Pons (tissue), 1 donor: ENCODE data around the gene CCDC192.

Source experiments
- DNase-seq: peaks from one replicate; pipeline ENCODE4 v3.0.0-alpha.2; 2016; ENCODE audit warnings: low spot score

CCDC192 gene

DNA sequence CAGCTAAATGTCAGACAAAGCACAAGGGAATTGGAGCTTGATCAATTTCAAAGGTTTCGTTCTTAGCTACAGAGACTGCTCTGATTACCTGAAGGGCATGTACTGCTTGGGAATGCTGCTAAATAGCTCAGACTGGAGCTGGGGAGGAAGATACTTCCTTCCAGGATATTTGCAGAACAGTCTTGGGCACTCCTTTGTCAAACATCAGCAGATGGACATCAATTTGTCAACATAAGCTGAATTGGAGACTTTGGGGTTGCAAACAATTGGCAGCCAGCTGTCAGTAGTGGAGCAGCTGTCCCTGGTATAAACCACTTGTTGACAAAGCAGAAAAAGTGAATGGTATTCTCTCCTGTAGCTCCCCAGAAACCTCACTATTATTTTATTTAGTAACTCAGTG, 182.0 kb downstream of the CCDC192 start:
- DNase-seq, result peak; percentile 48

- no peak for DNase-seq
Observed at GRCh38 chr5:127886081-127886480, 182.9 kb downstream of the CCDC192 start.

- no peak for DNase-seq
Observed at GRCh38 chr5:127887282-127887681, 184.1 kb downstream of the CCDC192 start.

DNA sequence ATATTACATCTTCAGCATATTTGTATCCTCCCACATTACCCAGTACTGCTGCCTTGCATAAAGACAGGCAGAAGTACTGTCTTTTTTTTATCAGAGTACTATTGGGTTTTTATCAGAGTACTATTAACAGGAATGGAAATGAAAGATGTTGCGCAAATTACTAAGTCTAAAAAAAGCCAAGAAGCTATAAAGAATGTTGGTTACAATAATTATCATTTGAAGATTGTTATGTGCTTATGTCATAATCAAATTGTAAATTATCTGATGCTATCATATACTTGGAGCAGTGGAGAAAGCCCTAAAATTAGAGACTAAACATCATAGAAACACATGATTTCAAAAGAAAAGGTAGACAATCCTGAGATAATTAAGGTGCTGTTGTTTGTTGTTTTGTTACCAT, 188.8 kb downstream of the CCDC192 start:
- DNase-seq, result no peak

GRCh38 chr5:127892467-127893207, 189.4 kb downstream of the CCDC192 start:
- peak; percentile 82 for DNase-seq

GRCh38 chr5:127893232-127893631, 190.0 kb downstream of the CCDC192 start:
- DNase-seq, result no peak

DNA sequence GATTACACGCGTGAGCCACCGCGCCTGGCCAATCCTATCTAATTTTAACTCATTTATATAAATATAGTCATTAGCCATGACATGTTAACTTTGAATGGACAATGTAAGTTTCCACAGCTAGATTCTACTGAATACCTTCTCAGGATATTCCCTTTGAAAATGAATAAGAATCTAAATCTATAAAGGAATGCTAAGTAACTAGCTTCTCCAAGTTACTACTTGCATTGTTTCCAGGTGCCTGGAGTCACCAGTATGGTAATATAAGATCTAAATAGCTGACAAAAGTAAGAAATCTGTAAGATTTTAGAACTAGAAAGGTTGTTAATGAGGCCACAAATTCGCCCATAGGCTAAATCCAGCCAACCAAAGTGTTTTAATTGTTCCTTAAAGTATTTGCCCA, 191.3 kb downstream of the CCDC192 start:
- DNase-seq, result no peak

GRCh38 chr5:127898551-127899213, 195.5 kb downstream of the CCDC192 start:
- DNase-seq, result peak; percentile 73

- DNase-seq, result no peak
Observed at GRCh38 chr5:127899214-127899610, 196.0 kb downstream of the CCDC192 start.

GRCh38 chr5:127906562-127907204, 203.5 kb downstream of the CCDC192 start:
- no peak for DNase-seq

DNA sequence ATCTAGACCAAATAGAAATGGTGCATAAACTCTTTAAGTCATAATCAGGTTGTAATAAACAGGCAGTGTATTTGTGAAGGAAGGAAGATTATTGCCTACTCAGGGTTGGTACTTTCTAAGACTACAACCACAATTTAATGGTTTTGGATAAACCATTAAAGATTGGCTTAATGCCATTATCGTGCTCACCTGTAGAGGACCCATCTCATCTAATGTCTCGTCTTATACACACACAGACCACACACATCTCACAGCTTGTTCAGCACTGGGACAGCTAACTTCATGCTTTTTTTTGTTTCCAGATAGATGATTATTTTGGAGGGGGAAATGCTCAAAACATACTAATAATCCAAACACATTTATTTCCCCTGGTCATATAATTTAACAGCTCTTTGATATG, 204.7 kb downstream of the CCDC192 start:
- DNase-seq, result no peak

- DNase-seq, result peak; percentile 42
Observed at GRCh38 chr5:127909066-127909465, 205.9 kb downstream of the CCDC192 start.

- no peak for DNase-seq
Observed at GRCh38 chr5:127909821-127910220, 206.6 kb downstream of the CCDC192 start.

GRCh38 chr5:127910307-127910956, 207.2 kb downstream of the CCDC192 start:
- DNase-seq, result no peak

DNA sequence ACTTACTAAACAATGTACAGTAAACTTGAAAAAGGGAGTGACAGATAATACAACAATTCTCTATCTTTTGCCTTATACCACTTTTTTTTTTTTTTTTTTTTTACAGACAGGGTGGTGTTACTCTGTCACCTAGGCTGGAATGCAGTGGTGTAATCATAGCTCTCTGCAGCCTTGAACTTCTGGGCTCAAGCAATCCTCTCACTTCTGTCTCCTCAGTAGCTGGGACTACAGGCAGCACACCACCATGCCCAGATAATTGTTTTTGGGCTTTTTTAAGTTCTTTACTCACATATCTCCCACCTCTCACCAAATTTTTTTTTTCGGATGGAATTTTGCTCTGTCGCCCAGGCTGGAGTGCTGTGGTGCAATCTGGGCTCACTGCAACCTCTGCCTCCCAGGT, 208.4 kb downstream of the CCDC192 start:
- no peak for DNase-seq

GRCh38 chr5:127912411-127912810, 209.2 kb downstream of the CCDC192 start:
- no peak for DNase-seq

GRCh38 chr5:127916885-127917573, 213.8 kb downstream of the CCDC192 start:
- no peak for DNase-seq

- DNase-seq, result peak; percentile 34
Observed at GRCh38 chr5:127919006-127919796, 216.0 kb downstream of the CCDC192 start.

GRCh38 chr5:127919818-127920217, 216.6 kb downstream of the CCDC192 start:
- DNase-seq, result no peak

GRCh38 chr5:127920936-127921335, 217.7 kb downstream of the CCDC192 start:
- no peak for DNase-seq

GRCh38 chr5:127922603-127923002, 219.4 kb downstream of the CCDC192 start:
- no peak for DNase-seq
